A549 (cell line): ENCODE measurements around the gene DAO.
"Not testable (repeated sequence)": the region's sequence is repeated elsewhere in the genome, so short reads cannot be mapped to it uniquely, and the experiment has no call there.

Experiments used
- CHD4 ChIP-seq: fragments of 200-600 bp; sonication (generic); IDR thresholded peaks from 2 replicates; pipeline ENCODE4 v1.6.1; 2016; ENCODE audit warnings: antibody characterized with exemption, mild to moderate bottlenecking, borderline replicate concordance
- CTCF ChIP-seq: fragments of >200 bp; sonication (Bioruptor Twin); formaldehyde crosslinking; IDR thresholded peaks from 3 replicates; pipeline ENCODE4 v1.5.1; 2016
- ESRRA ChIP-seq: fragments of 150-350 bp; IDR thresholded peaks from 2 replicates; pipeline ENCODE4 v1.6.1; 2014; ENCODE audit warnings: mild to moderate bottlenecking, low read length, borderline replicate concordance
- JUNB ChIP-seq: fragments of >200 bp; sonication (Bioruptor Twin); formaldehyde crosslinking; IDR thresholded peaks from 2 replicates; pipeline ENCODE4 v1.6.1; 2016
- MAX ChIP-seq: IDR thresholded peaks from 2 replicates; pipeline ENCODE4 v1.6.1; 2012
- MYC ChIP-seq: IDR thresholded peaks from 2 replicates; pipeline ENCODE4 v1.6.1; 2012; ENCODE audit warnings: mild to moderate bottlenecking, inconsistent platforms, low read length, improper control_type of control experiment, borderline replicate concordance
- POLR2A ChIP-seq: IDR thresholded peaks from 2 replicates; pipeline ENCODE4 v1.6.1; 2012; ENCODE audit warnings: mild to moderate bottlenecking, low read length
- REST ChIP-seq: fragments of 200-600 bp; sonication (generic); IDR thresholded peaks from 2 replicates; pipeline ENCODE4 v1.6.1; 2016; ENCODE audit warnings: antibody characterized with exemption, mild to moderate bottlenecking, moderate library complexity
- RFX5 ChIP-seq: fragments of 450-650 bp; IDR thresholded peaks from 2 replicates; pipeline ENCODE4 v1.7.1; 2014; ENCODE audit warnings: antibody characterized with exemption, mild to moderate bottlenecking, moderate library complexity
- SMC3 ChIP-seq: fragments of >200 bp; sonication (Bioruptor Twin); formaldehyde crosslinking; IDR thresholded peaks from 3 replicates; pipeline ENCODE4 v1.6.1; 2018; ENCODE audit warnings: inconsistent platforms
- USF2 ChIP-seq: fragments of 450-650 bp; IDR thresholded peaks from 2 replicates; pipeline ENCODE4 v1.6.1; 2014; ENCODE audit warnings: antibody characterized with exemption

GRCh38 chr12:108859141-108859922 is 20.6 kb upstream of the DAO start:
- TF ChIP-seq RFX5, MAX, POLR2A, CTCF, REST, MYC, USF2, SMC3, ESRRA, JUNB, CHD4: not testable (repeated sequence)
